Activated CD4-positive, alpha-beta memory T cell treated with anti-CD3 and anti-CD28 coated beads, Interleukin-2, amount 10 ng/mL, durations not matched to agents 7 days and 5 days (primary cell): ENCODE data around the gene CRY1. TPM values are rescaled to one million over a fixed set of nuclear protein-coding genes. Genes with fewer than 3 reads are reported as not detected.

Source experiments
- CTCF ChIA-PET: fragments of 350-600 bp; sonication (Branson Sonifier 250); formaldehyde crosslinking; loops from one replicate; lab custom pipeline; 2021; ENCODE audit warnings: antibody characterized with exemption, inconsistent platforms; lab: Charles Lee
- POLR2A ChIA-PET: fragments of 350-600 bp; sonication (Branson Sonifier 250); formaldehyde crosslinking; loops from one replicate; lab custom pipeline; 2021; ENCODE audit warnings: antibody characterized with exemption; lab: Charles Lee
- DNase-seq: peaks from one replicate; pipeline ENCODE4 v3.0.0-alpha.2; 2020
- H3K27ac Mint-ChIP-seq: one replicate; pipeline ENCODE4 v1.8.0; 2021; ENCODE audit warnings: mild to moderate bottlenecking, mixed read lengths
- H3K27me3 Mint-ChIP-seq: one replicate; pipeline ENCODE4 v1.8.0; 2021; ENCODE audit warnings: mixed read lengths
- H3K36me3 Mint-ChIP-seq: one replicate; pipeline ENCODE4 v1.8.0; 2021; ENCODE audit warnings: low read depth, mixed read lengths
- H3K4me1 Mint-ChIP-seq: one replicate; pipeline ENCODE4 v1.8.0; 2021; ENCODE audit warnings: mixed read lengths
- H3K4me3 Mint-ChIP-seq: one replicate; pipeline ENCODE4 v1.8.0; 2021; ENCODE audit warnings: mild to moderate bottlenecking, mixed read lengths
- H3K9me3 Mint-ChIP-seq: one replicate; pipeline ENCODE4 v1.8.0; 2021; ENCODE audit warnings: mixed read lengths
- total RNA-seq, 2 experiments: library from RNA; stranded (reverse); gene quantifications; one replicate each; pipeline ENCODE4 v1.2.3, GENCODE V29; 2021

CRY1 gene
- 10 to 100 TPM; 16.4 to 16.6 TPM for total RNA-seq

DNA sequence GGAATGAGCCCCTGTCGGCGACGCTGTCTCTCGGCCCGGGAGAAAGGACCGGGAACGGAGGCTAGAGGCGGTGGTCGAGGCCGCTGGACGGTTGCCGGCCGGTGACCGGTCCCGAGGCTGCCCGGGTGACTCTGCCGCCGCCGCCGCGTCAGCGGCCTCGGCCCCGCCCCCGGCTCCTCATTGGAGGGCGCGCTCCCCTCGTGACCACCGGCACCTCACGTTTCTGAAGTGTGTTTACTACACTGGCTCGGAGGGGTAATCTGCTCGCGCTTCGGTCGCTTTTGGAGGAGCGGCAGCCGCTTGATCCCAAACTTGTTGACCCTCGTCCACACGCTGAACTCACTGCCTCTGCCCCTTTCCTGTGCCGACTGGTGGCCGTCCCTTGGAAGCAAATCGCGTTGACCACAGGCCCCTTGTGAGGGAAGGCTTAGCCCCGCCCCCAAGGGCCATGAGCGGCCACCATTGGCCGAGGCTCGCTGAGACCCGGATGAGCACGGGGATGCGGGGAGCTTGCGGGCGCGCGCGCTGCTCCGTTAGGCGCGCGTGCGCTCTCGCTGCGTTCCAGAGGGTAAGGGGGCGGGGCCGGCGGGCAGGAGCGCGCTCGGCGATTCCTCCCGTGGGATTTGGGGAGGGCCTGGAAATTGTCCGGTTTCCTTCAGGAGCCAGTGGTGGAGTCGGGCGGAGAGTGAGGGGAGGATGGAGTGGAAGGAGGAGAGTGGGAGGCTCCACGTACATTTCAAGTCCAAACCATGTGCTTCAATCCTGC is at the start of gene CRY1:
Gene CRY1, minus strand, starts transcription at position 133 of the 766 bp plus-strand sequence. CDS start 588 bp downstream, outside the sequence.
- Mint-ChIP-seq H3K9me3 (peaks cover 8% of the 10 kb centered on the region), H3K27ac (no peak within 1 kb of the TSS), H3K36me3 (peaks cover 3% of the 10 kb centered on the region), H3K4me3 (no peak within 1 kb of the TSS), H3K27me3 (peaks cover 4% of the 10 kb centered on the region), H3K4me1 (peaks cover 9% of the 10 kb centered on the region)
- CTCF ChIA-PET, result interaction anchor here (0.7 to 1.5 kb wide), 5 partner anchors 11 to 1861 kb away, joined by 3 to 15 read pairs (median 3); partner anchors contain the start of gene TMEM263
- POLR2A ChIA-PET, result interaction anchor here (0.6 to 2.4 kb wide), 11 partner anchors 10 to 669 kb away, joined by 3 to 13 read pairs (median 4); partner anchors contain the start of genes PWP1 and TMEM263
- peak; percentile 94 for DNase-seq

DNA sequence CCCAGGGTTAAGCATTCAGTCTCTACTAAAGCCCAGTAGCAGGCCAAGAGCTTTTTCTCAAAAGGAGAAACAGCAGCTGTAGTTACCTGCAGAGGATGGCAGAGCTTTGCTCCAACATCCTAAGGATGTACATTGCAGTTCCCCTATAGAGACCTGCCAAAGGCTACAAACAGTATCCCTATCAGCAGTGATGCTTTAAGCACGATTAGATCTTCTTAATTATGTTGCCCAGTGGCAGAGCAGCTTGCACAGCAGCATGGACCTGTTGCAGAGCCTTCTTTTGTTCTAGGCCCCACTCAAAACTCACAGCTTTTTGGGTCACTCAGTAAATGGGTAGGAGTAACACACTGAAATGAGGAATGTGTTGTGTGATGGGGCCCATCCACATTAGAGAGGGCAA is 46.4 kb upstream of the CRY1 start:
- Mint-ChIP-seq H3K4me3 (no peak overlapping the region), H3K9me3 (no peaks in the 10 kb centered on the region), H3K27me3 (no peaks in the 10 kb centered on the region), H3K4me1 (no peaks in the 10 kb centered on the region), H3K36me3 (no peaks in the 10 kb centered on the region), H3K27ac (no peak overlapping the region)
- ChIA-PET CTCF (no interaction called here), POLR2A (no interaction called here)
- DNase-seq, result no peak

DNA sequence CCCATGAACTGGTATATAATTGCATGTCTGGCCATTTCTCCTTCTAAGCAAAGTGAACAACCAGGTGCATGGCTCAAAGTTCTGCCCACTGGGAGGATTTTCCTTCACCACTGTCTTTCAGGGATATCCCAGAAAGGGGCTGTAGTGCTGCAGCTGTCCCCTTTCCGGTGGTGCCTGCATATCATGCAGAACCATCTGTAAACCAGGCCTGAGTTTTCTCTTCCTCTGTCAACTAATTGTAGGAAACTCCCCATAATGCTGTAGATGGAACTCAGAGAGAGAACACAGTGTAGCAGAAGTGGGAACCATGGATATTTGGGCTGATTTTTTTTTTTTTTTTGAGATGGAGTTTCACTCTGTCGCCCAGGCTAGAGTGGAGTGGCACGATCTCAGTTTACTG is 45.6 kb upstream of the CRY1 start:
- H3K4me1 Mint-ChIP-seq, result no peaks in the 10 kb centered on the region
- no peak overlapping the region for H3K27ac Mint-ChIP-seq
- no peaks in the 10 kb centered on the region for H3K27me3 Mint-ChIP-seq
- no peak for DNase-seq
- CTCF ChIA-PET, result no interaction called here
- H3K9me3 Mint-ChIP-seq, result no peaks in the 10 kb centered on the region
- H3K4me3 Mint-ChIP-seq, result no peak overlapping the region
- POLR2A ChIA-PET, result no interaction called here
- no peaks in the 10 kb centered on the region for H3K36me3 Mint-ChIP-seq

DNA sequence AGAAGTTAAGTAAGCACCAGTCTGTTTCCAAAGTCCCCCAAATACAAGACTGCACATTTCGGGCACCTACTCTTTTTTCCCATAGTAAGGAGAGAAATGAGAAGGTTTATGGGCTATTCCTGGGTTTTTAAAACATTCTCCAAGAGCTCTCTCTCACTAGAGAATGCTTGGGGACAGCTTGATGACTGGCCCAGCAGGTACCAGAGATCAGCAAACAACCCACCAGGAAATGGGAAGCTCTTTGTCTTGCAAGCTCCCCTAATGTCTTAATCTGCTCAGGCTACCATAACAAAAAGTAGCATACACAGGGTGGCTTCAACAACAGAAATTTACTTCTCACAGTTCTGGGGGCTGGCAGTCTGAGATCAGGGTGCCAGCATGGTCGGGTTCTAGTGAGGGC is 41.8 kb upstream of the CRY1 start:
- no peak overlapping the region for H3K4me3 Mint-ChIP-seq
- POLR2A ChIA-PET, result interaction anchor here (0.7 kb wide), 1 partner anchor 492 kb away, joined by 3 read pairs; no protein-coding TSS in a partner anchor
- H3K27me3 Mint-ChIP-seq, result no peaks in the 10 kb centered on the region

DNA sequence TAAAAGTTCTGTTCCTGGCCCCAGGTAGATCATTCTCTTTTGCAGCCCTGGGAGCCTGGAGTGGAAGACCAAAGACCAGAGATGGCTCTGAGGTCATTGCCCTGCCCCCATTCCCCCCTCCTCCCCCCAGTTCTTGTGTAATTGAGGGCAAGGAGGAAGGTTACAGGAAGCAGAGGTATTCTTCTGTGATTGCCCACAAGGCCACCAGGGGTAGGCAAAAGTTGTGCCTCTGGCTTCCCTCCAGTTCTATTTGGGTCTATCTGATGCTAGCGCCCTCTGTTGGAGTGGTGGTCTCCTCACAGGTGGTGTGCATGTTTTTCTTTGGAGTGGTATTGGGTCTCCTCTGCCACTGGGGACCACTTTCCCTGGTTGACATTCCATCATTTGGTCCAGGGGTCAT is 41.2 kb upstream of the CRY1 start:
- CTCF ChIA-PET, result interaction anchor here (0.6 to 6.2 kb wide), 6 partner anchors 22 to 474 kb away, joined by 3 to 172 read pairs (median 5); no protein-coding TSS in a partner anchor
- H3K4me3 Mint-ChIP-seq, result no peak overlapping the region
- H3K4me1 Mint-ChIP-seq, result no peaks in the 10 kb centered on the region

More for the DNA sequence above, 41.8 kb upstream of the CRY1 start:
- no peak for DNase-seq
- Mint-ChIP-seq H3K9me3 (no peaks in the 10 kb centered on the region), H3K4me1 (no peaks in the 10 kb centered on the region), H3K36me3 (no peaks in the 10 kb centered on the region), H3K27ac (no peak overlapping the region)
- CTCF ChIA-PET, result interaction anchor here (0.6 to 3.3 kb wide), 5 partner anchors 44 to 472 kb away, joined by 3 to 22 read pairs (median 4); no protein-coding TSS in a partner anchor

DNA sequence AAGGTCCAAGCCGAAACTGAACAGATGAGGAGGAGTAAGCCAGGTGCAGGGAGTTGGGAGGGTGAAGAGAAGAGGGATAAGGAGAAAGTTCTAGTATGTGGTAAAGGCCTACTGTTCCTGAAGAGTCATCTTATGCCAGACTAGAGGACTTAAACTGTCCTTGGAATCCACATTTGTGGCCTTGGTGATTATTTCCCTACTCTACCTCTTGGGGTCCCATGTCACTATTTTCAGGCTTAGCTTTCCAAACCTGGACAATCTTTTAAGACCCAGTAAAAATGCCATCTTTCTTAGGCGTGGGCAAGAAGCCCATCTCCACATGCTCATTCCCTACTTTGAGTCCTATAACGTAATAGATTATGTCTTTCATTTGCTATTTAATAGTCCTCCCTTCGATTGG is 40.1 kb upstream of the CRY1 start:
- Mint-ChIP-seq H3K4me3 (no peak overlapping the region), H3K27me3 (no peaks in the 10 kb centered on the region), H3K4me1 (no peaks in the 10 kb centered on the region), H3K27ac (no peak overlapping the region), H3K9me3 (no peaks in the 10 kb centered on the region), H3K36me3 (no peaks in the 10 kb centered on the region)
- ChIA-PET POLR2A (no interaction called here), CTCF (interaction anchor here (0.7 to 6.2 kb wide), 9 partner anchors 11 to 475 kb away, joined by 3 to 172 read pairs (median 5); no protein-coding TSS in a partner anchor)
- DNase-seq, result no peak

More for the DNA sequence above, 41.2 kb upstream of the CRY1 start:
- H3K27ac Mint-ChIP-seq, result no peak overlapping the region
- POLR2A ChIA-PET, result no interaction called here
- no peaks in the 10 kb centered on the region for H3K27me3 Mint-ChIP-seq
- DNase-seq, result peak; percentile 42
- no peaks in the 10 kb centered on the region for H3K36me3 Mint-ChIP-seq
- no peaks in the 10 kb centered on the region for H3K9me3 Mint-ChIP-seq

DNA sequence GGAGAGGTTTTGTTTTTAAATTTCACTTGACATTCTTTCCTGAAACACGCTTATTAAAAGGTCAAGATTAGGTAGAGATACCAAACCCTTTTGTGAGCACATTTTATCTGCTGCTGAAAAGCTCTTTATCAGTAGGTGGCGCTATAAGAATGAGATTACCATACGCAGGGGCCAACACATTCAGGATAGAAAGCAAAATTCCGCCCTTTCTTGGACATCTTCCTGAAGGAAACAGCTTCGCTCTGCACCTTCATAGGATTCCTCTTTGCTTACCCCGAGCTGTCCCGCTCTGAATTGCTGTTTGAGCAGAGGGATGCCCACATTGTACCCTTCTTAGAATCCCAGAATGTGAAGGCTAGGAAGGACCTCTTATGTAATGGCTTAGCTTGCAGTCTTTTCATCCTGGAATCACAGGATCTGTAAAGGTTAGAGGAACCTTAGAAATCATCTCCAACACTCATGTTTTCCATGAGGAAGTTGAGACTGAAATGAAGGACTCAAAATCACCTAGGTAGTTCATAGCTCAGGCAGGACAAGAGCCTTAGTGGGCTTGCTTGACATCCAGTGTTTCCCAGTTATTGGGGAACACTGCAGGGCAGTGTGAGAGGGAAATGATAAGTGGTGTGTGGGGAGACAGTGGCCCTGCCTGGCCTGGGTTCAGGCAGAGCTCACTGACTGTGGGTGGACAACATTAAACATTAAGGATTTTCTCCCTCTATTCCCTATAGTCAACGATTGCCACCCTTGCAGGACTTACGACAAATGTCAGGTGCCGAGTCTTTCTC is 38.7 kb upstream of the CRY1 start:
- POLR2A ChIA-PET, result interaction anchor here (1.0 to 1.1 kb wide), 2 partner anchors 273 to 477 kb away, joined by 3 read pairs; no protein-coding TSS in a partner anchor

DNA sequence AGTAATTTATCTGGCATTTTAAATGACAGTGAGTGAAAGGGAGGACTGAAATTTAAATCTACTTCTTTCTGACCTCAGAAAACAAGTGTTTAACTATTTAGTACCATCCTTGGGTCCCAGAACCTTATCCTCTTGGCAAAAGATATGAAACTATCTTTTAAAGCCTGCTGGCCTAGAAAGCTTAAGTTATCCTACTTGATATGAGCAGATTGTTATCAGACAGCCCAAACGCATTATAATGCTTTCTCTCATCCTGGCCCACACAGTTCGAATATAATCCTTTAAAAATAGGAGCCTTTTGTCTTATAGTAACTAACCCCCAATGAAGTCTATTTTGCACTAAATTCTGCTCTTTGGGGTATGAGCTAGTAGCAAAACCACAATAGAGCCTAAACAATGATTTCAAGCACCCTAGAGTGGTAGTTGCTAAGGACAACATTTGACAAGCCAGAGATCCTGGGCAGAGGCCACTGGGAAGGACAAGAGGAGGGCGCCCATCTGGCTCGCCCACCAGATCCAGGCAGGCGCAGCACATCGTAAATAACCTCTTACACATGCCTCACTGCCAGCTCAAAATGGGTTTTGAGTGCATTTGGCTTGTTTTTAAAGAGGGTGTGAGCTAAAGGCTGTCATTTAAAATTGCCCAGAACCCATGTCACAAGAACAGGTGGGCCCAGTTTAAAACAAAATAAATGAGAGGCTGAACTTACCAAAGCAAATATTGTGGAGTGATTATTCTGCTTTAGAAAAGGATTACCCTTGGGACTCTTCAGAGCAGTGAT is 37.7 kb upstream of the CRY1 start:
- Mint-ChIP-seq H3K4me3 (no peak overlapping the region), H3K4me1 (no peaks in the 10 kb centered on the region), H3K9me3 (no peaks in the 10 kb centered on the region), H3K27me3 (no peaks in the 10 kb centered on the region), H3K36me3 (no peaks in the 10 kb centered on the region), H3K27ac (no peak overlapping the region)
- CTCF ChIA-PET, result interaction anchor here (0.7 to 6.2 kb wide), 25 partner anchors 7 to 545 kb away, joined by 3 to 172 read pairs (median 4); partner anchors contain the start of gene MTERF2
- POLR2A ChIA-PET, result interaction anchor here (1.0 to 1.1 kb wide), 3 partner anchors 191 to 478 kb away, joined by 3 read pairs; no protein-coding TSS in a partner anchor
- DNase-seq, result no peak

More for the DNA sequence above, 38.7 kb upstream of the CRY1 start:
- Mint-ChIP-seq H3K36me3 (no peaks in the 10 kb centered on the region), H3K4me3 (no peak overlapping the region), H3K4me1 (no peaks in the 10 kb centered on the region), H3K27me3 (no peaks in the 10 kb centered on the region), H3K9me3 (no peaks in the 10 kb centered on the region), H3K27ac (no peak overlapping the region)
- CTCF ChIA-PET, result interaction anchor here (0.6 to 6.2 kb wide), 34 partner anchors 8 to 689 kb away, joined by 3 to 172 read pairs (median 4); partner anchors contain the start of gene MTERF2
- DNase-seq, result peak; percentile 17

DNA sequence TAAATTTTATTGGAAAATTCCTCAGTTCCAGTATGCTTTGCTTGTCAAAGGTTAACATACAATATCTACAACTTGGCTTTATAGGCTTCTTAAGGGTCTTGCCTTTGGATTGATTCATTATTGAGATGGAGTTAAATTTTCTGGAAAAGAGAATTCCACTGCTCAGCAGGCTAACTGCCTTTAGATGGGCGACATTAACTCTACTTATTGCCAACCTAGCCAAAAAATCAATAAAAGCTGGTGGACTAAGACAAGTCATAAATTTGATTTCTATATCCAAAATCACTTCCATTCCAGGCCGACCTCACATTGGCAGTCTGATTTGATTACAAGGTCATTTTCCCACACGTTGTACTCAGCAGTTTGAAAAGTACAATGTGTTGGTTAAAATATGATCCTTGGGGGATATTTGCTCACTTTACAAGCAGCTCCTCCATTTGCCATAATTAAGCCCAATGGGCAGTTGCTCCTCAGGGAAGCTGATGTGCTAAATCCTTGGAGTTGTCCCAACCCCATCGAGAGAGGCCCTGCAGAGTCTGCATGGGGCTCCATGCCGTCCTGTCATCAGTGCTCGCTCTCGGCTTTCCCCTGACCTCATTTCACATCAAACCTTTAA is 36.1 kb upstream of the CRY1 start:
- Mint-ChIP-seq H3K4me3 (no peak overlapping the region), H3K27me3 (no peaks in the 10 kb centered on the region), H3K9me3 (no peaks in the 10 kb centered on the region), H3K4me1 (no peaks in the 10 kb centered on the region), H3K27ac (no peak overlapping the region), H3K36me3 (no peaks in the 10 kb centered on the region)
- CTCF ChIA-PET, result interaction anchor here (0.7 to 6.2 kb wide), 3 partner anchors 273 to 479 kb away, joined by 6 to 172 read pairs (median 53); no protein-coding TSS in a partner anchor
- POLR2A ChIA-PET, result no interaction called here
- DNase-seq, result no peak

DNA sequence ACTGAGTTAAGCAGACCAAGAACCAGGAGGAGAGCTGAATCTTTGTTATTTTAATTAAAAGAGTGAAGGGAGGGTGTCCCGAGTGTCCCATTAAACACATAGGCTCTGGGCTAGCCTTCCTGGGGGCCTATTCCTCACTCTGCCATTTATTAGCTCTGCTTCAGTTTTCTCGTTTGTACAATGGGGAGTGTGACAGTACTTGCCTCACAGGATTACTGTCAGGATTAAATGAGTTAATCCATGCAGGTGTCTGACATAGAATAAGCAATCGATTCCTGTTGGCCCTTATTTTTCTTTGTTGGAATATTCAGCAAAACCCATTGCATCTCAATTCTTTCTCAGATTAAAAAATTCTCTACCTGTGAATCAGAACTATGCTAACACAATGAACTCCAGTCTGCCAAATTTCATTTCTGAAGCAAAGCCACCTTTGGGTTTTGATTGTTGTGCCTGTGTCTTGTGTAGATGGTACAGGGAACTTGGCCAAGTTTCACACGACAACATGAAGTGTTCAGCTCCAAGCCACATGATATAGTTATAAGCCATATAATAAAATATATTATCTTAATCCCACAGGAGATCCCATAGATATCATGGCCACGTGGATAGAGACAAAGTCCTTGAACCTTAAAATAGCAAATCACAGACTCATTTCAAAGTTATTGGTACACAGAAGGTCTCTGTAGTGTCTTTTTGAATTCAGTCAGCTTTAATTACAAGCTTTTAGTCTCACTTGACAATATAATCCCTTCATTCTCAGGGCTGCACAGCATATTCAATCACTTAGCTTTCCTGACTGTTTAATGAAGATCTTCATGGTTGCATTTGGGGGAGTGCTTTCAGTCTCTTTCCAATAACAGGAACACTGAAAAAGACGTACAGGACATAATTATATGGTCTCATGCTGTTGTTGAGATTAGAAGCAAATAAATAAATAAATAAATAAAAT is 34.4 kb upstream of the CRY1 start:
- ChIA-PET CTCF (interaction anchor here (0.9 to 2.0 kb wide), 5 partner anchors 11 to 493 kb away, joined by 3 to 4 read pairs (median 3); no protein-coding TSS in a partner anchor), POLR2A (no interaction called here)
- no peaks in the 10 kb centered on the region for H3K9me3 Mint-ChIP-seq
- no peaks in the 10 kb centered on the region for H3K4me1 Mint-ChIP-seq
- DNase-seq, result no peak
- H3K27me3 Mint-ChIP-seq, result peaks cover 7% of the 10 kb centered on the region
- H3K27ac Mint-ChIP-seq, result no peak overlapping the region
- H3K36me3 Mint-ChIP-seq, result no peaks in the 10 kb centered on the region
- H3K4me3 Mint-ChIP-seq, result no peak overlapping the region
